Hepatic stellate cell (primary cell): ENCODE measurements around the gene SURF6.

Experiments used
- DNase-seq: peaks from one replicate; pipeline ENCODE4 v3.0.0; 2011; ENCODE audit warnings: low spot score

Gene SURF6

DNA sequence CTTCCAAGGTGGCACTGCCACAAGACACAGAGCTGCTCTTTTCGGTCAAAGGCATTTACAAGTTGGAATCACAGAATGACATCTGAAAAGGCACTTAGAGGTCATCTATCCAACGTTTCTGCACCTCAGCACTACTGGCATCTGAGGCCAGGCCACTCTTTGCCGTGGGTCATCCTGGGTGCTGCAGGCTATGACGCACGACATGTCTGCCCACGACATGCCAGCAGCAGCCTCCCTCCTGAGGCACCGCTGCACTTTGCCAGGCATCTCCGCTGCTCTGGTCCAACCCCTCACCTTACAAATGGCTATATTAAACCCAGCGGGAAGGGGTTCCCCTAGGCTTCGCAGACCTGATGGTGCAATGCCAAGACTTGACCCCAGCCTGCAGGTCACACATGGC, 31.8 kb upstream of the SURF6 start:
- no peak for DNase-seq

DNA sequence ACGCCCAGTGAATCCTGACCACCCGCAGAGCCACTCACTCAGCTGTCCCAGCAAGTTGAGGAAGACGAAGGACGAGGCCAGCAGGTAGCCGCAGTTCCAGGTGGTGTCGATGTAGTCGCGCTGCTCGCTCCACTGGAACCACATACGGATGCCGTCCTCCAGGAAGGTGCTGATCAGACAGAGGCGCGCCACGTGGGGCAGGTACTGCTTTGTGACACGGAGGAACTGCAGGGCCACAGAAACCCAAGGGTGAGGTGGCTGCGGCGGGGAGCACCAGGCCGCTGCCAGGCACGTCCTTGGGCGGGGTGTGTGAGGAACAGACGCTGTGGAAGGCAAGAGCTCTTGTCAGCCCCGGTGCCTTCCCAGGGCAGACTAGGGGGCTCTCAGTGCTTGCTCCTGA, 31.2 kb upstream of the SURF6 start:
- DNase-seq, result no peak

DNA sequence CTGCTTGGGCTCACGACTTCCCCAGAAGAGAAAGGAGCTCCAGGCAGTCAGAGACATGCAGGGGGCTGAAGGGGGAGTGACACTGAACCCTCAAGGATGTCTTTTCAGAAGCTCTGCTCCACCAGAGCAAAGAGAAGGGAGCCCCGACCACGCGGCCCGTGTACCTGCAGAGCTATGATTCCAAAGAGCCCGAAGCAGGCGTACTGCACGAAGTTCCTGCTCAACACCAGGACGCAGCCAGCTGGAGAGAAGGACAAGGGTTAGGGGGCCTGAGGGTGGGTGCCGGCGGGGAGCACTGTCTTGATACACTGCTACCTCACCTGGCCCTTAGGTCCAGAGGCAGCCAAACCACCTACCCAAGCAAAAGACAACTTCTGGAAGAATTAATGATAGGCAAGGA, 30.4 kb upstream of the SURF6 start:
- DNase-seq, result no peak

DNA sequence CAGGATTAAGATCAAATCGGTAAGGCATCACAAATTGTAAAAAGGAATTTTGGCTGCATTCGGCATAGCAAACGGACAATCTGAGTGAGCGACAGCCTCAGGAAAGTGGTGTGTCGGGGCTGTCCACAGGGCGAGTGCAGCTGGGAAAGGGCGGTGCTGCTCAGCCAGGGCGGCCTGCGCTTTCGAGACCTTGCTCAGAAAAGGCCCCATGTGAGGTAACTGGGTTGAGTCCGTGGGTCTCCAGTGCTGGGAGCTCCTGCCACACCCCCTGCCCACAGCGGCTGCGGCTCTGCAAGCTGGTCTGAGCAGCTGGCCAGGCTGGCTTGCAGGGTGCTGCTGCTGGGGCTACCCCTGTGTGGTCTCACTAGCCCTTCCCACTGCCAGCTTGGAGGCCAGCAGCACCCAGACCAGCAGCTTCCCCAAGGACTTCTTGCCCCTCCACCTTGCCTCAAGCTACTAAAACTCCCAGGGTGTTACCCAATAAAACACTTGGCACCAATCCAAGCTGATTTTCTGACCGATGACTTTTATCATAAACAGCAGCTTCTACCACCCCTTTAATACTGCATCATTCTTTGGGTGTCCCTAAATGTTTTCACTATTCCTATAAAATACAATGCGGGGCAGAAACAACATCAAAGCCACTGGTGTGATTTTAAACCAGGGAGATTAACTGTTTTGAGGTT, 26.5 kb upstream of the SURF6 start:
- no peak for DNase-seq

DNA sequence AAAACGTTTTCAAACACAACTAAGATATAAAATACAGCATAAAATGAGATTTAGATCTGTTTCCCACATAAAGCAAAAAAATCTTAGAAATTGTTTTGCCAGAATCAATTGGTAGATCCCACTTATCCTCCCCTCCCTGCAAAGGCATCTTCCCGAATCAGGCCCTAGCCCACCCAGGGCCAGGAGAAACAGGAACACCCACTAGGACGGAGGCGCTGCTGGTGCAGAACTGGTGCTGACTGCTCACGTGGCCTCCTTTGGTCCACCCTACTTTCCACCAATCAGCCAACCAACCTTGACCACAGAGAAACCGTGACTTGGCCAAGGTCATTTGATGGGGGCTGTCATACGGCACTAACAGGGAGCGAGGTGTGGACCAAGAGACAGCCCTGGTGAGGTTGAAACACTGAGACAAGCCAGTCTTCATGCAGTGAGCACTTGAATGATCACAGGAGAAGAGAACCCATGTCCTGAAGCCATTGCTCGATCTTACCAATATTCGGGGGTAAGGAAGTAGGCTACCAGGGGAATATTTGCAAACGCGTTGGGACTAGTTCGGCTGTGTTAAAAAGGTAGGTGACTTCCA, 25.6 kb upstream of the SURF6 start:
- no peak for DNase-seq

DNA sequence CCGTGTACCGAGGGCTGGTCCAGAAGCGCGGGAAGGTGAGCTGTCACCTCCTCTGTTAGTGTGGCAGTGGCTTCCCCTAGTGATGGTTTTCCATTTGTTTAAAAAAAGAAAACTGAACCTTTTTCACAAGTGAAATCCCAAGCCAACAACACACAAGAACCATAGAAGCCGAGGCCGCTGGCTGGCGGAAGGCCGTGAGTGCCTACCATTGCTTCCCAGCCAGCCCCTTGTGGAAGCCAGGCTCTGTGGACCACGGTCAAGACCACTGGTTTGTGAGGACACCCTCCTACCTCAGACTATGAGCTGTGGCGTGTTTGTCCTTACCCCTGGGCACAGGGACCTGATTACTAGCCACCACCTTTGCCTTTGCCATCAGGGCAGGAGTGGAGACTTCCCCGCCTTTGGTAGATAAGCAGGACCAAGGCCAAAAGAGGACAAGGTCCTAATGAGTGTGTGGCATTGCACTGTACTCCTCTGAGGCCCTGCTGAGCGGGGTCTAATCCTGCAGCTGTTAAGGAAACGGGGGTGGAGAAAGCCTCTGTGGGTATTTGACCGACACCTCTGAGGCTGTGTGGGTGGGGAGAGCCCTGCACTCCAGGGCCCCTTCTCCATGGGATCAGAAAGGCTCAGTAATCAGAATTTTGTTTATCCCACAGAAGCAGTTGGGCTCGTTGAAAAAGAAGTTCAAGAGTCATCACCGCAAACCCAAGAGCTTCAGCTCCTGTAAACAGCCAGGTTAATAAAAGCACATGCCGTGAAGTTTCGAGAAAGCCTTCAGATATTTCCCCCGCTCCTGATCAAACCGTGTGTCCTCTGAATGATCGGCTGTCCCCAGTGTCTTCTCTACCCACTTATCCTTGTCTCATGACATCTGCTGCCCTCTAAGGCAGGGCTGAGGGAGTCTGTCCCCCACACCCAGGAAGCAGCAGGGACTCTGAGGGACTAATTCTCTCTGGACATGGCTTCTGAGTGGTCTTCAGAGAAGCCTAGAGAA, 24.7 kb upstream of the SURF6 start:
- DNase-seq, result no peak

DNA sequence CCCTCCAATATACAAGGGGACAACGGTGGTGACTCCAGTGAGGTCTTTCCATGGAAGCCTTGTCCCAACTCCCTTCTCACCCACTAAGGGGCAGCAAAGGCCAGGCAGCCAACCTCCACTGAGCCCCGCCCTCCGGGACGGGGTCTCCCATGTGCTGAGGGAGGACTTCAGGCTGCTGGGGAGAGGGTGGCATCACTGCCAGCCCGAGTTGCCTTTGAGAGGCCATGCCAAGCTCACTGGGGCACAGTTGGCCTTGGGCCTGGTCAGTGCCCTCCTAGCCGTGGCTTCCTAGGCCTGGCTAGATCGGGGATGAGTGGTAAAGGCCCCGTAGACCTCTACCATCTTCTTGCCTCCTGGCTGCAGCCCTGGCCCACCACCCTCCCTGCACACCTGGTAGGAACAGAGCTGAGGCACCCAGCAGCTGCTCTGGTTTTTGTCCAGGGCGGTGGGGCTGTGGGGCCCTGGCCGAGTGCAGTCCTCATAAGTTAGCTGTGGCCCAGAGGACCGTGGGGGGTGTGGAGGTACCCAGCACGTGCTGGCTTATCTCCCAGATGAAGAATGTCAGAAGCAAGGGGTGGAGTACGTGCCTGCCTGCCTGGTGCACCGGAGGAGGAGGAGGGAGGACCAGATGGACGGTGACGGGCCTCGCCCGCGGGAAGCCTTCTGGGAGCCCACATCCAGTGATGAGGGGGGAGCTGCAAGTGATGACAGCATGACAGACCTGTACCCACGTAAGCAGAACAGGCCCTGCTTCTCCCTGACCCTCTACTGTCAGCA, 23.6 kb upstream of the SURF6 start:
- no peak for DNase-seq

DNA sequence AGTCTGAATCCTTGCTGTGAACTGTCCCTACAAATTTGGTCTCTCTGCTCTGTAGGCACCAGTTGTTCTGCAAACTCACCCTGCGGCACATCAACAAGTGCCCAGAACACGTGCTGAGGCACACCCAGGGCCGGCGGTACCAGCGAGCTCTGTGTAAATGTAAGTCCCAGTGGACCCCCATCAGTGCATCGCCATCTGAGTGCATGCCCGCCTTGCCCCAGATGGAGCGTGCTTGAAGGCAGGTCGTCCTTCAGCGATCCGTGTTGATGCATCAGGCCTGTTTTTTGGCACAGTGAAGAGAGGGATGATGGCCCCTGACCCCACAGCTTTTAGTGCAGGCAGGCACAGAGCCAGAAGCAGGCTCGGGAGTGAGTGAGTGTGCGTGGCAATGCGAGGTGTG, 21.7 kb upstream of the SURF6 start:
- DNase-seq, result no peak

DNA sequence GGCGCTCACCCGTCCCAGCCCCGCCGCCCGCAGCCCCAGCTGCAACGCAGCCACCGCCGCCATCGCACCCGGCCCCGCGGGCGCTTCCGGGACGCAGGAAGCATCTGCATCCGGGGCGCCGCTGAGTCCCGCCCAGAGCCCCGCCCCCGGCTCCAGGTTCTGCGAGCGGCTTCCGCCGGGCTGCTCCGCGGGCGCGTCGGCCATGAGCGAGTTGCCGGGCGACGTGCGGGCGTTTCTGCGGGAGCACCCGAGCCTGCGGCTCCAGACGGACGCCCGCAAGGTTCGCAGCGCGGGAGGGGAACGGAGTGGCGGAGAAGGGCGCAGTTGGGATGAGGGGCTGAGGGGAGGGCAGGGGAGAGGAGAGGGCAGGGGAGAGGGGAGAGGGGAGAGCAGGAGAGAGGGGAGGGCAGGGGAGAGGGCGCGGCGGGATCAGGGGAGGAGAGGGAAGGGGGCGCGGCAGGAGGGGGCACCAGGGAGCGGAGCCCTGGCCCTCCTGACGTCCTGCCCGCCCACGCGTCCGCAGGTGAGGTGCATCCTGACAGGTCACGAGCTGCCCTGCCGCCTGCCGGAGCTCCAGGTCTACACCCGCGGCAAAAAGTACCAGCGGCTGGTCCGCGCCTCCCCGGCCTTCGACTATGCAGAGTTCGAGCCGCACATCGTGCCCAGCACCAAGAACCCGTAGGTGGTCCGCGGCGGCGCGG, 20.6 kb upstream of the SURF6 start, which contains the start of the genes SURF1 and SURF2:
Gene SURF1, minus strand, starts transcription at position 97 of the 701 bp plus-strand sequence. Its CDS starts 34 bp downstream, at position 63.
Gene SURF2, plus strand, starts transcription at position 160 of the 701 bp plus-strand sequence. Its CDS starts 43 bp downstream, at position 203.
- DNase-seq, result peak; percentile 93

DNA sequence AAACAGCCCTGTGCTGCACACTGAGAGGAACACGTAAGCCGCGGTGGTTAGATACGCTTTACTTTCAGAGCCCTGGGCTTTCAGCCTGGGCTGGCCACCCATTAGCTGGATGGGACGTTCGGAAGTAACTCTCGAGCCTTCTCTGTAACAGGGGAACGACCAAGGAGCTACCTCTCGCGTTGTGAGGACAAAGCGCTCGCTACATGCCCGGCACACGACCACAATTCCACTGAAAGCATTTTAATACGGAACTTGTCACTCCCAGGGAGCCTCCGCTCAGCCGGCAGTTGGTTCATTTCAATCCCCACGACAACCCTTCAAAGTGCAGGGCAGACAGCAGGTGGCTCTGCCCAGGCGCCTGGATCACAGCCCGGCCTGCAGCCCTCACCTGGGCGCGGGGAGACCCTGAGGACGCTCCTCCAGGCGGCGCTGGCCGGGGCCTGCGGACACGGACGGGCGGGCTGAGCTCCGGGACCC, 19.9 kb upstream of the SURF6 start:
- no peak for DNase-seq

DNA sequence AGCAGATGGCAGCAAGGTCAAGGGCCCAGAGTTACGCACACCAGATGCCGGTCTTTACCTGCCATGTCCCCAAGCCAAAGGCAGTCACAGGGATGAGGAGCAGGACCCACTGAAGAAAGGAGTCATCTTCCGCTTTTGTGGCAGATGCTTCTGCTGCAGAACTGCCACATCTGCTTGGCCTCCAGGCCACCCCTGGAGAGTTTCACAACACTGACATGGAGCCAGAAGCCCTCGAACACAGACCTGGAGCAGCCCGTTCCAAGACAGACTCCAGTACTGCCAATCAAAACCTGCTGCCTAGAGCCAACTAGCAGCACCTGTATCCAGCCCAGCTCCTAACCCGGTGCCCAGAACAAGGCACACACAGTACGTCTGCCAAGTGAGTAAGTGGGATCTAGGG, 18.8 kb upstream of the SURF6 start:
- no peak for DNase-seq

DNA sequence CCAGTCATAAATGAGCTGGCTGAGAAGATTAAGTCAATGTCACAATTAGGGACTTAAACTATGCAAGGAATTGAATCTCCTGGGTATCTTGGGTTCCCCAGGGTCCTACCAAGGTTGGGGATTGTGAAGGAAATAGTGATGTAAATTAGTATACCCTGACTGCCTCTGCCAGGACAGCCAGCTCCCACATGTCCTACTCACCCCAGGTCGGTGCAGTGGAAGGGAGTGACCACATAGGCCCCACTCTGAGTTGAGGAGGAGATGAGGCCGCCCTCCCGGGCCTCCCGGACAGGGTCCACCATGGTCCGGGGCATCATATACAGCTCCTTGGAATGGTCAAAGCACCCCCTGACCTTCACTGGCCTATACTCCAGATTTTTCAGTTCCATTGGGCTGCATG, 17.6 kb upstream of the SURF6 start:
- no peak for DNase-seq

DNA sequence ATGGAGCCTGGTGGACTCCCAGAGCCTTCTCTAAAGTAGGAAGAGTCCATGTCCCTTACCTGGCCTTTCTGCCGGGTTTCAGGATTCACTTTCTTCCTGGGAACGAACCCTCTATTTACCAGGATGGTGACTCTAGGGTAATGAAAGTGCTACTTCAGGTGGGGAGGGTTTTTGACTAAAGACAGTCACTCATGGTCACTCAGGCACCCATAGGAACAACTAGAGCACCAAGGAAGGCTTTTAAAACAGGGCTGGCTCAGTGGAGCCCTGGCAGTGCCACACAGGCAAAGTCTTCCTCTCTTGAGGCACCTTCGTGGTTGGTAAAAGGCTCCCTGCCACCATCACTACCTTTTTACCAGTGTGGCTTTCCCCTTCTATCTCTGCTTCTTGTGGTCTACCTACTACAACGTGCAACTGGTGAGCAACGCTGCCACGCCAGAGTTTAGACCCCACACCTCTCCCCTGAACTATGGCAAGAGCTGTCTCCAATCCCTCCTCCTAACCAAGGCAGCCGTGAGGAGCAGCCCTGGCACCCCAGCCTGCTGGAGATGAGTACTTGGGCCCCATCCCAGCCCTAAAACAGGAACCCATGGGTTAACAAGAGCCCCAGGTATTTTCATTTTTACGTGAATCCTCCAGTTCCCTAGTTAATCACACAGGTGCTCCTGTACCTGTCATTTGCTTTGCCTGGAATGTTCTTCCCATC, 16.8 kb upstream of the SURF6 start:
- DNase-seq, result no peak

DNA sequence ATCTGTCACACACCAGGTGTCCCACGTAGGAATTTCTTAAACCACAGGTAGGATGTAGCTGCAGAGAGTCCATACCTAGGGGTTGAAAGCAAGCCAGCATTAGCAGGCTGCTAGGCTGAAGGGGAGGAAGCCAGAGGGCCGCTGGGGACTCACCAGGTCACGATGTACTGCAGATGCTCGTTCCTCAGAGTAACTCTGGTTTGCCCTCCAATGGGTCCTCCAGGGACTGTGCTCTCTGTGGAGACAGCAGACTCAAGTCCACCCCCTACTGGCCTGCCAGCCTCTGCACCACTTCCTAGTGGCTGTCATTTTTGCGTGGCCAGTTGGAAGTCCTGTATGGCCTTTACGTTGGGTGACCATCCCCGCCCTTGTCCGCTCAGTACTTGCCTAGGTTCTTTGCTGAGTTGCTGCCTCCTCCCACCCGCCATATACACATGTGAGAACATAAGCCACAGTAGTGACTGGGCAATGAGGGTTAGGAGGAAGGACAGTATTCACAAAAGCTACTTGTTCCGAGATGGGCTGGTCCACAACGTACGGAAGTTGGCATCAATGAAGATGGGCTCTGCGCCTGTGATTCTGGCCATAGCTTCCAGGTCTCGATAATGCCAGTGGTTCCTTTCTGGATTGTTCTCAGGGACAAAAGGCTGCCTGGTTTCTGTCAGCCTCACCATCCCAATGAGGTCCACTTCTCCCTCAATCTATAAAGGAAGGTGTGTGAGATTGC, 16.1 kb upstream of the SURF6 start:
- peak; percentile 72 for DNase-seq

DNA sequence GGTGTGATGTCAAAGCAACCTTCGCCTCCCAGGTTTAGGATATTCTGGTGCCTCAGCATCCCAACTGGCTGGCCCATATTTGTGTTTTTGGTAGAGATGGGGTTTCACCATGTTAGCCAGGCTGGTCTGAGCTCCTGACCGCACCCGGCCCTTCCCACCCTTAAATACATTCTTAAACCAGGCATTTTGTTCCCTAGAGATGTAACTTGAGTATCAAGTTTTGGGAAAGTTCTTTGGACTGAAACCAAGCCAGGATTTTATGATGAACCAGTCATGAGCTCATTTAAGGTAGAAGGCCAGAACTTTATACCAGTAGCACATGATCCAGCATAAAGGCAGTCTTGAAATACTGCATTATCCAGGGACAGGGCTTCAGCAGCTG, 15.5 kb upstream of the SURF6 start:
- no peak for DNase-seq

DNA sequence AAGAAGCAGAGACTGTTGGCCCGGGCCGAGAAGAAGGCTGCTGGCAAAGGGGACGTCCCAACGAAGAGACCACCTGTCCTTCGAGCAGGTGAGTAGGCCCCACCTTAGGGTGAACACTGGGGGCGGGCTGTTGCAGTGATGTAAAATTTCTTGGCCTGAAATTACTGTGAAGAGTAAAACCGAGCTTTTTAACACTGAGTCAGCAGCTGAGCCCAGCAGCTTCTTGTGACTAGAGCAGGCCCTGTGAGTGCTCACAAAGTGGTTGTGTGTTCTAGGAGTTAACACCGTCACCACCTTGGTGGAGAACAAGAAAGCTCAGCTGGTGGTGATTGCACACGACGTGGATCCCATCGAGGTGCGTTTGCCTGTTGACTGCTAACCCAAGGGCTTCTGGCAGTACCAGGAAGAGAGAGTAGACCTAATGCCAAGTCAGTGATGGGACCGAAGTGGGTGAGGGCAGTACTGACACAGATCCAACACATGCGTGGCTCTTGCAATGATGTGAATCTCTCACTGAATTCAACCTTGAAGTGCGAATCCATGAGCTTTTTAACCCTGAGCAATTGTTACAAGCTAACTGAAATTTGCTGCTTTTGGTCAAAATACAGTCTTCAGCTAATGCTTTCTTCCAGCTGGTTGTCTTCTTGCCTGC, 14.1 kb upstream of the SURF6 start:
- DNase-seq, result no peak

DNA sequence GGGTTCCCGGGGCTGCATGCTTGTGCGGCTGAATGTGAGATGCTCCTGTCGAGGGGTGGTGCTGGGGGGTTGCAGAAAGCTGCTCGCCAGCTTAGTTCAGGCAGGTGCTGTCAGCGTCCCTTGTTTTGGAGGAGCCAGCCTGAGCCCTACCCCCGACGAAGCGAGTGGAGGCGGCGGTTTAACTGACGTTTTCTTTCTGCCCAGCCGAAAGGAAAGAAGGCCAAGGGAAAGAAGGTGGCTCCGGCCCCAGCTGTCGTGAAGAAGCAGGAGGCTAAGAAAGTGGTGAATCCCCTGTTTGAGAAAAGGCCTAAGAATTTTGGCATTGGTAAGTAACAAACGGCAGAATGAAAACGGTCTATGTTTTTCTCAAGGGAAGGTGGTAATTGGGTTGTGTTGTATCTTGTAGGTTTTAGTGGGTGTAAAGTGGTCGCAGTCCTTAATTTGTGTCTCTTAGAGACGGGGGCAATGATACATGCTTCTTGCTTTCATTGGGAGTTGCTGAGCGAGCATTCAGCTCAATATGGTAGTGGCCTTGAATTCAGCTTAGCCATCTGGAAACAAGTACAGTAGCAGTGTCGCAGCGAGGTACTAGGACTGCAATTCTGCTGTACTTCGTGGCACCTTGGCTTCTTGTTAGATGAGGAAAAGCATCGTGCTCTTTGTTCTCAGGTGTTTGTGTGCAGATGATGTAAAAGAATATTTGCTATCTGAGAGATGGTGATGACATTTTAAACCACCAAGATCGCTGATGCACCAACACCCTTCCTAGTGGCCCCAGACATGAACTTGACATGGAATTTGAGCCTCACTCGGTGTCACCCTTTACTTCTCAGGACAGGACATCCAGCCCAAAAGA, 13.0 kb upstream of the SURF6 start:
- no peak for DNase-seq

DNA sequence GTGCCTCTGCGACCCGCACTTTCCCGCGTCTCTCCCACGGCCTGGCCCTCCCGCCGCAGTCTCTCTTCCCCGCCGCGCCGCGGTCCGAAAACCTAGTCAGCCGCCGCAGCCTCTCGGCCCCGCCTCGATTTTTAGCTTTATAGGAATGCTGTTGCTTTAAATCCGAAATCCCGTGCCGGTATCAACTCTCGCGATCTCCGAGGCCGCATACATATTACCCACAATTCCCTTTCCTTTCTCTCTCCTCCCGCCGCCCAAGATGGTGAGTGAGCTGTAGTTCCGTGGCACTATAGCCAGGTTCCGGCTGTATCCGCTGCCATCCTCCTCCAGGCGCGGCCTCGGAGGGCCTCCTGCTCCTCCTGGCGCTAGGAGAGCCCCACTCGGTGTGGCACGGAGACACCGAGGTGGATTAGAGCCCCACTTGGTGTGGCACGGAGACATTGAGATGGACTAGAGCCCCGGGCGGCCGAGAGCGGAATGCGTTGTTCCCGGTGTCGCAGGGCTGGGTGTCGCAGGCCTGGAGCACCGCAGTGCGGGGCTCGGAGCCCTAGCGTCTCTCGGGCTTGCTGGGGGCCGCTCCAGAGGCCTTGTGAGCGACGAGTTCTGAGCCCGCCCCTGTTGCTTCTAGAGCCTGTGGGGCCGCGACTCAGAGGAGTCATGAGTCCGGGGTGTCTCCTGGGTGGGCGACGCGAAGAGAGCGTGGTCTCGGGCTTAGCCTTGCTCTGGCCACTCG, 12.2 kb upstream of the SURF6 start, which contains the start of the genes MED22 and RPL7A:
Gene MED22, minus strand, starts transcription at position 147 of the 733 bp plus-strand sequence. CDS start 1,469 bp downstream, outside the sequence.
Gene RPL7A, plus strand, starts transcription at position 234 of the 733 bp plus-strand sequence. Its CDS starts 26 bp downstream, at position 260.
- DNase-seq, result peak; percentile 95
